H1 (cell line): ENCODE data around the gene TMBIM1. TPM values are rescaled to one million over a fixed set of nuclear protein-coding genes. Genes with fewer than 3 reads are reported as not detected.

ENCODE experiments used
- ASH2L ChIP-seq: fragments of 200-600, 300-600 bp; sonication (generic); IDR thresholded peaks from one replicate; pipeline ENCODE4 v1.7.1; 2017; ENCODE audit warnings: low read length
- BACH1 ChIP-seq: IDR thresholded peaks from 2 replicates; pipeline ENCODE4 v1.6.1; 2012; ENCODE audit warnings: low read length, improper control_type of control experiment
- CBX5 ChIP-seq: fragments of 300-800, 300-1000 bp; sonication (generic); IDR thresholded peaks from 2 replicates; pipeline ENCODE4 v1.7.1; 2016; ENCODE audit warnings: antibody characterized with exemption, low read length, low read depth
- CTCF ChIP-seq, 3 experiments: IDR thresholded peaks; 1 replicate in 2 of 3; 2 replicates in 1 of 3; pipeline versions ENCODE4 v1.5.1 to v1.6.1; 2011; ENCODE audit warnings: low read length in 3 of 3, mild to moderate bottlenecking in 3 of 3, inconsistent platforms in 2 of 3, low read depth in 1 of 3, moderate library complexity in 1 of 3; ENCODE audit not compliant: insufficient read depth in 1 of 3; ENCODE audit errors: control extremely low read depth in 1 of 3
- E2F6 ChIP-seq: IDR thresholded peaks from 2 replicates; pipeline ENCODE4 v1.6.1; 2012; ENCODE audit warnings: inconsistent platforms
- EZH2 ChIP-seq: fragments of 200-600 bp; sonication (generic); IDR thresholded peaks from 2 replicates; pipeline ENCODE4 v1.7.1; 2012; ENCODE audit warnings: low read depth, mild to moderate bottlenecking, moderate library complexity, low read length, inconsistent platforms; ENCODE audit not compliant: severe bottlenecking
- KDM4A ChIP-seq: IDR thresholded peaks from one replicate; pipeline ENCODE4 v1.7.1; 2012; ENCODE audit warnings: low read depth, mild to moderate bottlenecking, moderate library complexity, low read length, inconsistent platforms; ENCODE audit not compliant: severe bottlenecking
- KDM5A ChIP-seq: fragments of 200-600 bp; IDR thresholded peaks from 2 replicates; pipeline ENCODE4 v1.7.1; 2012; ENCODE audit warnings: mild to moderate bottlenecking, low read length, inconsistent platforms, mixed read lengths
- PHF8 ChIP-seq: fragments of 200-600 bp; sonication (generic); conservative IDR thresholded peaks from 2 replicates; pipeline ENCODE4 v1.7.1; 2012; ENCODE audit warnings: low read depth, mild to moderate bottlenecking, inconsistent platforms, low read length, moderate library complexity
- RAD21 ChIP-seq, 2 experiments: IDR thresholded peaks in 1 of 2; conservative IDR thresholded peaks in 1 of 2; 2 replicates each; pipeline ENCODE4 v1.6.1; 2011; ENCODE audit warnings: low read depth in 2 of 2, low read length in 2 of 2, improper control_type of control experiment in 1 of 2, inconsistent platforms in 1 of 2, mild to moderate bottlenecking in 1 of 2, moderate library complexity in 1 of 2
- RBBP5 ChIP-seq: IDR thresholded peaks from 2 replicates; pipeline ENCODE4 v1.7.1; 2012; ENCODE audit warnings: low read depth, mild to moderate bottlenecking, inconsistent platforms, low read length, moderate library complexity, borderline replicate concordance
- RNF2 ChIP-seq: fragments of 200-900, 300-1000 bp; sonication (generic); IDR thresholded peaks from 2 replicates; pipeline ENCODE4 v1.7.1; 2016; ENCODE audit warnings: borderline replicate concordance, low read depth, mild to moderate bottlenecking, antibody characterized with exemption, low read length; ENCODE audit not compliant: poor library complexity, severe bottlenecking; ENCODE audit errors: missing control alignments
- SP2 ChIP-seq: IDR thresholded peaks from 2 replicates; pipeline ENCODE4 v1.6.1; 2012; ENCODE audit warnings: mild to moderate bottlenecking, low read length, inconsistent platforms
- SP4 ChIP-seq: IDR thresholded peaks from 2 replicates; pipeline ENCODE4 v1.6.1; 2012; ENCODE audit warnings: low read length, inconsistent platforms
- SRF ChIP-seq: IDR thresholded peaks from 2 replicates; pipeline ENCODE4 v1.6.1; 2011; ENCODE audit warnings: mild to moderate bottlenecking, low read depth, low read length, moderate library complexity
- TAF1 ChIP-seq: IDR thresholded peaks from 2 replicates; pipeline ENCODE4 v1.6.1; 2011; ENCODE audit warnings: mild to moderate bottlenecking, low read depth, low read length
- polyA plus RNA-seq, 7 experiments: library from polyadenylated mRNA; depleted of rRNA in 3 of 7; stranded (reverse) in 5 of 7; unstranded in 2 of 7; fragments of >200 nt in 5 of 7; fragments of 200-250 nt in 2 of 7; gene quantifications; 1 replicate in 5 of 7; 2 replicates in 1 of 7; 4 replicates in 1 of 7; pipeline versions ENCODE4 v1.2.1 to v1.2.3, GENCODE V29; 2011 to 2013; ENCODE audit warnings: missing spikeins in 2 of 7, mixed read lengths in 2 of 7
- total RNA-seq: library from RNA; stranded (reverse); fragmentation: NEBNext Ultra II Directional; extraction: Animal tissue kit (Norgen Biotek cat#: 25700); gene quantifications from 2 replicates; pipeline ENCODE4 v1.2.1, GENCODE V29; 2021

The TMBIM1 gene
- total and polyA plus RNA-seq, 2 of the 8 experiments (the other 6 are each of a cell fraction or from before 2014, with no cell fraction given), result 22.1 to 36.8 TPM

DNA sequence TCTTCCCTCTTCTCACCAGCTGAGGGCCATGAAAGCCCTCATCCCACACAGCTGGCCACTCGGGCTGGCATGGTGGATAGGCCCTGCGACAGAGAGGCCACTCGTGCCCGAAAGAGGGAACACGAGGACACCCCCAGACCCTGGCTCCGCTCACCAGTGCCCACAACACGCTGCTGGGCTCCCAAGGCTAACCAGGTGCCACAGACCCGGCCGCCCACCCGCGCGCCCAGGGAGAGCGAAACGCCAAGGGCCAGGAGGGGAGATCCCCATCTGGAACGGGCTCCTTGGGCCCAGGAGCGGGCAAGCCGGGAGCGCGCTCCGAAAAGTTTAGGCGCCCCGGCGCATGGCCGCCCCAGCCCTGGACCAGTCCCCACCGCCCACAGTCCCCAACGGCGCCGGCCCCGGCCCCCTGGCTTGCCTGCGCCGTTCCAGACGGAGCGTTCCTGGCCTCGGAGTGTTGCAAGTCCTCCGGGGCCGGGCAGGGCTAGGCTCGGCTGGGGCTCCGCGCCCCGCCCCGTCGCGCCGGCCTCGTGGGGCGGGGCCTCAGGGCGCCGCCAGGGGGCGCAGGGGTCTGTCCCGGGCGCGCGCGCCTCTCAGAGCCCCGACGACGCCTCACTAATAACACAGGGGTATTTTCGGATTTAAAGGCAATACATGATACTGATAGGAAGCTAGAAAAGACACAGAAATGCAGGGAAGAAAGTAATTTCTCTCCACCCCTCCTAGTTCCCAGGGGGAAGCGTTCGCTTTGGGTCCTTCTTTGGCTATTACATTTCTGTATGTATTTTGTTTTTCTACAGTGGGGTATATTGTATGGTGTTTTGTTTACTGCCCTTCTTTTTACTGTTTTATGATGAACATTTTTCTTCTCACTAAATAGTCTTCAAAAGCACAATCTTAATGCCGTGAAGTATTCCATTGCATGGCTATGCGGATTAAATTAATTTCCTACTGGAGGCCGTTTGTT is at the start of gene TMBIM1 (continued):
- peak; percentile 56; the same call in 1 of the 2 replicates for TF ChIP-seq PHF8
- no peak for TF ChIP-seq ASH2L
- peak; percentile 64 to 87 (median 73) for TF ChIP-seq CTCF (IDR thresholded peaks at IDR 0.05; ENCODE audit: control extremely low read depth in 1 of 3, insufficient read depth in 1 of 3, low read depth in 1 of 3, low read length in 3 of 3)
- peak; percentile 82 for TF ChIP-seq KDM4A
- TF ChIP-seq RAD21 (IDR thresholded peaks at IDR 0.05 in 1 of 2, conservative IDR thresholded peaks at IDR 0.05 in 1 of 2; ENCODE audit: low read depth in 2 of 2, low read length in 2 of 2), result peak; percentile 34 to 66; a peak in 3 of 4 replicates
- no peak for TF ChIP-seq BACH1
- TF ChIP-seq RNF2, result no peak
- no peak for TF ChIP-seq SP2
- TF ChIP-seq SP4, result no peak
- TF ChIP-seq RBBP5, result peak; percentile 35; the same call in 1 of the 2 replicates
- TF ChIP-seq E2F6, result 0 out of 2 replicates have a peak, but pooled peaks have one; percentile 11
- TF ChIP-seq TAF1, result 0 out of 2 replicates have a peak, but pooled peaks have one; percentile 19
- no peak for TF ChIP-seq SRF
- TF ChIP-seq EZH2, result no peak
- no peak for TF ChIP-seq KDM5A
- TF ChIP-seq CBX5, result no peak
